ENCODE measurements around the gene TXLNB.
A peak's percentile ranks its signal among the peaks of the same experiment; 100 is the strongest.
"Not testable (repeated sequence)": the region's sequence is repeated elsewhere in the genome, so short reads cannot be mapped to it uniquely, and the experiment has no call there.

Gene TXLNB

DNA sequence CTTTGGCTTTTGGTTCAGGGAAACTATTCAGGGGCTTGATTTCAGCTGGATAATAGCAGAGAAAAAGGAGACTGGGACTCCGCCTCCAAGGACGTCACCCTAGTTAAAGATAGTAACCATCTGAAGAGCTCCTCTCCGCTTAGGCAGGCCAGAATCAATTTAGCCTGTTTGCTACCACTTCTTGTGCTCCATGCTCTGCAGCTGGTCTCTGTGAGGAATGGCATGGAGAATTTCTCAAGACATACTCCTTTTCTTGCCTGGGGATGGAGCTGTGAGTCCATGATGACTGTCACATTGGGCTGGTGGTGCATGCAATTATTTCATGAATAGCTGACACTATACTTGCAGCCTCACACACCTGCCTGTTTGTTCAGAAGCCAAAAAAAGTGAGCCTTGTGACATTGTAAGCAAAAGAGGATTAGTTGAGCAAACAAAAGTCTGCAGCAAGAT, 61.4 kb downstream of the TXLNB start:
- no peak for DNase-seq

DNA sequence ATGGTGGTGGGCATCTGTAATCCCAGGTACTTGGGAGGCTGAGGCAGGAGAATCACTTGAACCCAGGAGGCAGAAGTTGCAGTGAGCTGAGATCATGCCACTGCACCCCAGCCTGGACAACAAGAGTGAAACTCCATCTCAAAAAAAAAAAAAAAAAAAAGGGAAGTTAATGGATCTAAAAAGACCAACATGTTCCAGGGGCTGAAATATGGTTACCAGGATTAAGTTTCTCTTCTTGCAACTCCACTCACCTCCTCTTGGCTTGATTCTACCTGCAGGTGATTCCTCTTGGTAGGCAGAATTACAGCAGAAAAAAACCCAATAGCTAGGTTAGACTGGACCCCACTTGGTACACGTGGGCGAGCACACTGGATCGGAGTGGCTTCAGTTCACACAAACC, 63.4 kb downstream of the TXLNB start:
- peak; percentile 82 for DNase-seq

DNA sequence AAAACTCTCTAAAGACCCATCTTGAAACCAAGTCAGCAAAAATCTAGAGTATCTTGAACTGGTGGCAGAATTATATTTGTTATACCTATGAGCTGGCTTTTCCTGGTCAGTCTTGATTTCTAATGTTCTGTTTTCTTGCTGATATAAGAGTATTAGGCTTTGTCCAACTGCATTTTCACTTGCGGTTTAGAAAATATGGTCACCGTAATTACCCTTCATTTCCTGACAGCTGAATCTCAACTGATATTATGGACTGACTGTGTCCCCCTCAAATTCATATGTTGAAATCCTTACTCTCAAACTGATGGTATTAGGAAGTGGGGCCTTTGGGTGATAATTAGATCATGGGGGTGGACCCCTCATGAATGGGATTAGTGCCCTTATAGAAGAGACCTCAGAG, 72.1 kb downstream of the TXLNB start:
- no peak for DNase-seq

DNA sequence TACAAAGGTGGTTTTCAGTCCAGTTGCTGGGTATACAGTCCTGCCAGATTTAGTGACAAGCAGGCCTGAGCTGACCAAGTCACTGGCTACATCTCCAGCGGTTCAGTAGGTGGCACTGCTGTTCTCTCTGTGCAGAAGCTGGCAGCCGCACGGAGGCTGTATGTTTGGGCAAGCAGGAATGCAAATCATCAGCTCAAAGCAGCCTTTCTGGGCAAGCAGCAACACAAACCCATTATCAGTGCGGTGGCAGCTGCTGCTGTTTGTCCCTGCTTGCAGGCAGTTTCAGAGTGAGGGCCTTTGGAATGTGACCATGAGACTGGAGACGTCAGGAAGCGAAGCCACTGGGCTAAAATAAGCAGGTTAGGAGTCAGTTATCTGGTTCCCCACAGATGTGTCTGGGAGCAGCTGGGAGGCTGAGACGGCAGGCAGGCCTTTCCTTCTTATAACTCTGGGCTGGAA, 72.5 kb downstream of the TXLNB start:
- DNase-seq, result peak; percentile 83

GRCh38 chr6:139212460-139212859, 79.3 kb downstream of the TXLNB start:
- DNase-seq, result not testable (repeated sequence)

DNA sequence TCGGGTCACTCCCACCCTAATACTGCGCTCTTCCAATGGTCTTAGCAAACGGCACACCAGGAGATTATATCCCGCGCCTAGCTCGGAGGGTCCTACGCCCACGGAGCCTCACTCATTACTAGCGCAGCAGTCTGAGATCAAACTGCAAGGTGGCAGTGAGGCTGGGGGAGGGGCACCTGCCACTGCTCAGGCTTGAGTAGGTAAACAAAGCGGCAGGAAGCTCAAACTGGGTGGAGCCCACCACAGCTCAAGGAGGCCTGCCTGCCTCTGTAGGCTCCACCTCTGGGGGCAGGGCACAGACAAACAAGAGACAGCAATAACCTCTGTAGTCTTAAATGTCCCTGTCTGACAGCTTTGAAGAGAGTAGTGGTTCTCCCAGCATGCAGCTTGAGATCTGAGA, 81.0 kb downstream of the TXLNB start:
- DNase-seq, result not testable (repeated sequence)

DNA sequence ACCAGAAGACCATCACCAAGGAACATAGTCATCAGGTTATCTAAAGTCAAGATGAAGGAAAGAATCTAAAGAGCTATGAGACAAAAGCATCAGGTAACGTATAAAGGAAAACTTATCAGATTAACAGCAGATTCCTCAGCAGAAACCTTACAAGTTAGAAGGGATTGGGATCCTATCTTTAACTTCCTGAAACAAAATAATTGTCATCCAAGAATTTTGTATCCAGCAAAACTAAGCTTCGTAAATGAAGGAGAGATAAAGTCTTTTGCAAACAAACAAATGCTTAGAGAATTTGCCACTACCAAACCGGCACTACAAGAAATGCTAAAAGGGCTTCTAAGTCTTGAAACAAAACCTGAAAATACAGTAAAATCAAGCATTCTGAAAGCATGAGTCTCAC, 86.0 kb downstream of the TXLNB start:
- no peak for DNase-seq

DNA sequence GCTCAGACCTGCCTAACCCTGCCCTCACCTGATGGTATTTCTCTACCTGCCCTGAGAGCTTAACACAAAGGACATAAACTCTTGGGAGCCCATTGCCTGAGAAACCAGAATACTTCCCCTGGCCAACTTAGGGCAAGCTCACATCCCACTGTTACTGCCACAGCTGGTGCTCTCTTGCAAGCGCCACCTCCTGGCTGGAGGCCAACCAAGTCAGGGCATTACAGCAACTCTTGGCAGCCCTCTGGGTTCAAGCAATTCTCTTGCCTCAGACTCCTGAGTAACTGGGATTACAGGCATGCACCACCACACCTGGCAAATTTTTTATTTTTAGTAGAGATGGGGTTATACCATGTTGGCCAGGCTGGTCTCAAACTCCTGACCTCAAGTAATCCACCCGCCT, 86.8 kb downstream of the TXLNB start:
- no peak for DNase-seq

DNA sequence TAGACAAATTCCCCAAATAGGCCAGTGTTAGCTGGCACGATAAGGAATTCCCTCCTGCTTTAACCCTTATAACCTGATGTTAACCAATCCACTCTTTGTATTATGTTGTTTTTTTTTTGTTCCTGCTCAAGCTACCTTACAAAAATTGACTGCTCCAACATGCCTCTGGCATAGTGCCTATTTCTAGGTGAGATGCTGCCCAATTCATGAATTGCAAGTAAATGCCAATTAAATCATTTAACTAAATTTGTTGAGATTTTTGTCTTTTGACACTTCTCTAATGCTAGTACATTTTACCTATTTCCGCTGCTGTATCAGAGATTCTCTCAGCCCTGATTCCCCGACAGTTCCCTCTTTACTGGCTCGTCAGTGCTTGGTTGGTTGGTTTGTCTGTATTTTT, 90.4 kb downstream of the TXLNB start:
- DNase-seq, result no peak

DNA sequence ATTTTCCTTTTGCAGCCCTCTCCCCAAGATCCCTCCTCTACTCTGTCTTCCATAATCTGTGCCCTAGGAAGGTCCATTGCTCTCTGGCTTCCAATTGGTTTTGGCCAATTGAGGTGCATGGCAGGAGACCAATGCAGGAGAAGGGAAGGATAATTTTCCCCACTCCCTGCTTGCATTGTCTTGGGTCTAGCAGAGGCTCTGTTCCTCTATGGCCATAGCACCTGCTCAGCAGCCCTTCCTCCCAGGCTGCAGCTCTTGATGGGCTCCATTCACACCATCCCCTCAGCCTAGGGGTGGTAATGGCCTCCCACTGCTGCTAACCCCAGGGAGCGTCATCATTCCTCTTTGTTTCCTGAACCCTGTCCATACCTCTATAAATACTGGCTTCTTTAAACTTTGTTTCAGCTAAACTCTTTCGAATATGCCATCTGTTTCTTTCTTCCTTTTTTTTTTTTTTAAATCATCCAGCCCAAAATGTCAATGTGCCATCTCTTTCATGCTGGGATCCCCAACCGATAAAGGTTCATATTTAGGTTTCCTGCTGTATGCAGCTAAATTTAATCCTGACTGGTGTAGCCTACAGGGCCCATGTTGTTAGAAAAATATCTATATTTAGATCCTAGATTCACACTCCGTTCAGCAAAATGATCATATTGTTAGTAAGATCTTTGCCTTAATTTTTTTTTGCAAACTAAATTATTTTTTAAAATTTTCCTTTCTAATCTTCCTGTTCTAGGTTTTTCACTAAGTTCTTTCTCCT, 93.1 kb downstream of the TXLNB start:
- peak; percentile 24 for DNase-seq

DNA sequence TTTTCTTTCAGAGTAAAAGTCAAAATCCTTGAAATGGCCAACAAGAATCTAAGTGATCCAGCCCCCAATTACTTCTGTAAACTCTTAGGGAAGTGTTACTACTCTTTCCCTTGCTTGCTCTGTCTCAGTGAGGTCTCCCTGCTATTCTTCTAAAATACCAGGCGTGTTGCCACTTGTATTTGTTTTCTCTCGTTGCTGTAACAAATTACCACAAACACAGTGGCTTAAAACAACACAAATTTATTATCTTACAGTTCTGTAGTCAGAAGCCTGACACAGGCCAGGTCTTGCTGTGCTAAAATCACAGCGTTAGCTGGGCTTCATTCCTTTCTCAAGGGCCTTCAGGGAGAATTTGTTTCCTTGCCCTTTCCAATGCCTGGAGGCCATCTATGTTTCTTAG, 97.1 kb downstream of the TXLNB start:
- no peak for DNase-seq
